ENCODE data around the gene PSD4. TPM values are rescaled to one million over a fixed set of nuclear protein-coding genes. Genes with fewer than 3 reads are reported as not detected.

The PSD4 gene
- total RNA-seq, 2 donors from 2014 or later: 2.4 to 4.5 TPM

DNA sequence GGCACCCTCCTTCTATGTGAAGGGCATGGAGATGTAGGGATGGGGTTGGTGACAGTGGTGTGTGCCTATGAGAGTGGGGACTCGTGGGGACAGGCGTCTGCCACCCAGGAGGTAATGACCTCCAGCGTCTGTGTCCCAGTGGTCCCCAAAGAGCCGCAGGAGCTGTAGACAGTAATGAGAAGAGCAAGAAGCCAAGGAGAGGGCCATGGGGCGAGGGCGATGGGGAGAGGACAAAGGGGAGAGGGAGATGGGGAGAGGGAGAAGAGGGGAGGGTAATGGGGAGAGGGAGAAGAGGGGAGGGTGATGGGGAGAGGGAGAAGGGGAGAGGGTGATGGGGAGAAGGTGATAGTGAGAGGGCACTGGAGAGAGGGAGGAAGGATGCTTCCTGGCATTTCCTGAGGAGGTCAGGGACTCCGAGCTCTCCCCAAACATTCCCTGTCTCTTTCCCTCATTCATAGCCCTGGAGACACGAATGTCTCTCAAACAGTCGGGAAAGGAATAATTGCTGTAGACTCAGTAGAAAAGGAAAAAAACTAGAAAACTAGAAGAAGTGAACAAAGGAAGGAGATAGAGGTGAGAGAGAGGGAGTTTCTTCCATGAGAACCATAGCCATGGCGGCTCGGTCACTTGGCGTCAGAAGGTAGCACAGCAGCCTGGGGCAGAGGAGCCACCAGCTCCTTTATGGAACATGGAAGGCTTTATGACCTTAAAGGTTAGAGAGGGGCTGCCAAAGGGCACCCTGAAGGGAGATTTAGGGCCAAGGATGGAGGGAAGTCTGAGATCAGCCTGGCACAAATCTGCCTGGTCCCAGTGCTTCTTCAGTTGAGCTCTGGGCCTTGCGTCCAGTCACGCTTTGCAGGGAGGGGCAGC, 39.5 kb downstream of the PSD4 start:
- no peaks in the 10 kb centered on the region for H3K36me3 ChIP-seq
- H3K27ac ChIP-seq: peak overlapping the region; percentile 69 to 75
- TF ChIP-seq, protein P1, sequence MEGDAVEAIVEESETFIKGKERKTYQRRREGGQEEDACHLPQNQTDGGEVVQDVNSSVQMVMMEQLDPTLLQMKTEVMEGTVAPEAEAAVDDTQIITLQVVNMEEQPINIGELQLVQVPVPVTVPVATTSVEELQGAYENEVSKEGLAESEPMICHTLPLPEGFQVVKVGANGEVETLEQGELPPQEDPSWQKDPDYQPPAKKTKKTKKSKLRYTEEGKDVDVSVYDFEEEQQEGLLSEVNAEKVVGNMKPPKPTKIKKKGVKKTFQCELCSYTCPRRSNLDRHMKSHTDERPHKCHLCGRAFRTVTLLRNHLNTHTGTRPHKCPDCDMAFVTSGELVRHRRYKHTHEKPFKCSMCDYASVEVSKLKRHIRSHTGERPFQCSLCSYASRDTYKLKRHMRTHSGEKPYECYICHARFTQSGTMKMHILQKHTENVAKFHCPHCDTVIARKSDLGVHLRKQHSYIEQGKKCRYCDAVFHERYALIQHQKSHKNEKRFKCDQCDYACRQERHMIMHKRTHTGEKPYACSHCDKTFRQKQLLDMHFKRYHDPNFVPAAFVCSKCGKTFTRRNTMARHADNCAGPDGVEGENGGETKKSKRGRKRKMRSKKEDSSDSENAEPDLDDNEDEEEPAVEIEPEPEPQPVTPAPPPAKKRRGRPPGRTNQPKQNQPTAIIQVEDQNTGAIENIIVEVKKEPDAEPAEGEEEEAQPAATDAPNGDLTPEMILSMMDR (IDR thresholded peaks at IDR 0.05): no peak
- H3K4me3 ChIP-seq: no peak overlapping the region
- H3K27me3 ChIP-seq: no peaks in the 10 kb centered on the region
- H3K4me1 ChIP-seq: peaks cover 0 to 49% of the 10 kb centered on the region in 2 donors
- H3K9me3 ChIP-seq: no peaks in the 10 kb centered on the region
- DNase-seq (ENCODE audit: low spot score): no peak

DNA sequence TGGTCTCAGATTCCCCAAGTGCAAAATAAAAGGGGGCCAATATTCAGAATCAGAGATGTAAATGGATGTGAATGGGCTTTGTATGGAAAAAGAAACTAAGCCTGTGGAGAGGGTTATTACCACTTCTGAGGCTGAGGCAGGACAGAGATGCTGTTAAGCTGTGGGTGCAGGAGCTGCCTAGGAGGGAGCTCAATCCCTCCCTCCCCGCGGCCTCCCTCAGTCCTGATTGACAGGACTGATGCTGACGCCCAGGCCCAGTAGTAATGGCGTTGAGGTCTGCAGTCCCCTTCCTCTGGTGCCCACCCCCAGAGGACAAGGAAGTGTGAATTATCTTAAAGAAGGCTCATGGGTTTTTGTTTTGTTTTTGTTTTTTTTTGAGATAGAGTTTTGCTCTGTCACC, 40.4 kb downstream of the PSD4 start:
- no peak for DNase-seq (ENCODE audit: low spot score)
- H3K4me1 ChIP-seq: peaks cover 0 to 55% of the 10 kb centered on the region in 2 donors
- no peak overlapping the region for H3K27ac ChIP-seq
- H3K27me3 ChIP-seq: no peaks in the 10 kb centered on the region
- H3K9me3 ChIP-seq: no peaks in the 10 kb centered on the region
- H3K36me3 ChIP-seq: no peaks in the 10 kb centered on the region
- H3K4me3 ChIP-seq: no peak overlapping the region
- TF ChIP-seq, protein P1 (IDR thresholded peaks at IDR 0.05): no peak

DNA sequence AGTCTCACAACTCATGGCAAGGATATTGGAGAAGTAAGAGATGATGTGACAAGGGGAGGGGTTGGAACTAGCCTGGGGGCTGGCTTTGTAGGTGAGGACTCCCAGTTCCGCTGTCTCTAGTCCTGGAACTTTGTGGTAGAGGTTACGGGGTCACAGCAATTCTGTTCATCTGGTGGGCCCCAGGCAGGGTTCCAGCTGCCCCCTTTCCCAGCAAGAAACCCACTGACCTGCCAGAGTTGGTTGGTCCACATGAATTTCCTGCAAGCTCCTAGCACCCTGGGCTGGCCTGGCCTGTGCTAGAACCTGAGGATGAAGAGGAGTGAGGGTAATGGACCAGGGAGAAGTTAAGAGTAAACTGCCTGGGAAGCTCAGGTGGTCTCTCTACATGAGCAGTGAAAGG, 41.3 kb downstream of the PSD4 start:
- H3K4me1 ChIP-seq: peaks cover 0 to 60% of the 10 kb centered on the region in 2 donors
- no peak for DNase-seq (ENCODE audit: low spot score)
- no peaks in the 10 kb centered on the region for H3K9me3 ChIP-seq
- no peak overlapping the region for H3K4me3 ChIP-seq
- H3K27ac ChIP-seq: no peak overlapping the region
- no peaks in the 10 kb centered on the region for H3K36me3 ChIP-seq
- TF ChIP-seq, protein P1 (IDR thresholded peaks at IDR 0.05): no peak
- H3K27me3 ChIP-seq: no peaks in the 10 kb centered on the region

DNA sequence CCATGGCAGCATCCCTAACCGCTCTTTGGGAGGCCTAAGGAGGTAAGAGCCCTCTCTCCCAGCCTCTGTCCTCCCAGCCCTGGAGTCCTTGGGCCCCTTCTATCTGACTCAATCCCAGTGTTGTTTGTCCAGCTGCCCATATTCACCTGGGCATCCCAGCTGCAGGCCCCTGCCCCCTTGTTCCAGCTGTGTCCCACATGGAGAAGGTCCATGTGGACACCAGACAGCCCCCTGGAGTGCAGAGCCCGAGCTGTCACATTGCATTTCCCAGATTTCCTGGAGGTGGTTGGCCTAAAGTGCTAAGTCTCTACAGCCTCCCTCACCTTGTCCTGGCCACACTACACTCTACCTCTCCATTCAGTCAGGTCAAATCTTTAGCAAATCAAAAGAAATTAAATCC, 42.5 kb downstream of the PSD4 start:
- no peaks in the 10 kb centered on the region for H3K27me3 ChIP-seq
- H3K4me3 ChIP-seq: no peak overlapping the region
- no peaks in the 10 kb centered on the region for H3K9me3 ChIP-seq
- H3K27ac ChIP-seq: peak overlapping the region; percentile 68 to 73
- H3K4me1 ChIP-seq: peaks cover 0 to 51% of the 10 kb centered on the region in 2 donors
- H3K36me3 ChIP-seq: no peaks in the 10 kb centered on the region
- DNase-seq (ENCODE audit: low spot score): no peak
- TF ChIP-seq, protein P1 (IDR thresholded peaks at IDR 0.05): no peak

DNA sequence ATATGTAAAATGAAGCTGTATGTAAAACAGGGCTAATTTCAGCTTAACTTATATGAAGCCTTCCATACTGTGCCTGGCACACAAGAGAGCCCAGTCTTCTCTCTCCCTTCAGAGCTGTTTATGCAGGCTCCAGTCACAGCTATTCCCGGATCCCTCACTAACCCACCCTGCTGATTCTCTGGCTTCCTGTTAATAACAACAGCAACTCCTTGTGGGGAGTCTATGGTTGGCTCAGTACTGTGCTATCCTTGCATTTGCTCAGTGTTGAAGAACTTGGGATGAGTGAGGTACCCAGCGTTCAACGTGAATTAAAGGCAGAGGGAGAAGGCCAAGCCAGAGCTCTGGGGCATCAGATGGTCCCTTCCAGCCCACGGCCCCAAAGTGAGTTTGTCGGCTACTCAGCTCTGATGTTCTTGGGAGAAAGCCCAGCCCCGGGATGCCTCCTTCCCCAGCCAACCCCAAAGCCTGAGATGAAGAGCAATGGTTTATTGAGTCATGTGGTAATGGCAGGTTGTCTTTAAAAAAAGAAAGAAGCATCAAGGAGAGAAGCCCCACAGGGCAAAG, 43.2 kb downstream of the PSD4 start:
- Histone ChIP-seq H3K36me3 (no peaks in the 10 kb centered on the region), H3K27ac (peak overlapping the region; percentile 68 to 73), H3K4me3 (no peak overlapping the region), H3K4me1 (peaks cover 0 to 44% of the 10 kb centered on the region in 2 donors), H3K27me3 (no peaks in the 10 kb centered on the region), H3K9me3 (no peaks in the 10 kb centered on the region)
- TF ChIP-seq, protein P1 (IDR thresholded peaks at IDR 0.05): no peak
- no peak for DNase-seq (ENCODE audit: low spot score)

Data from right atrium auricular region (tissue), 2 donors.